Peyer's patch (tissue), 4 donors: Measurements from ENCODE around the gene TRAPPC3.

ENCODE experiments used
- POLR2A ChIP-seq, 2 donors: fragments of 450-650 bp; IDR thresholded peaks; one replicate each; pipeline ENCODE4 v1.5.1; 2017; ENCODE audit warnings: antibody characterized with exemption in 2 of 2, mild to moderate bottlenecking in 2 of 2, moderate library complexity in 2 of 2
- TF ChIP-seq, protein P1 (sequence below), 6 experiments: fragments of 450-650 bp in 4 of 6; fragments of 200-600 bp in 2 of 6; sonication (generic) in 1 of 6; IDR thresholded peaks; one replicate each; pipeline ENCODE4 v1.5.1; 2017 to 2019; ENCODE audit warnings: antibody characterized with exemption in 6 of 6, mild to moderate bottlenecking in 3 of 6, moderate library complexity in 1 of 6

DNA sequence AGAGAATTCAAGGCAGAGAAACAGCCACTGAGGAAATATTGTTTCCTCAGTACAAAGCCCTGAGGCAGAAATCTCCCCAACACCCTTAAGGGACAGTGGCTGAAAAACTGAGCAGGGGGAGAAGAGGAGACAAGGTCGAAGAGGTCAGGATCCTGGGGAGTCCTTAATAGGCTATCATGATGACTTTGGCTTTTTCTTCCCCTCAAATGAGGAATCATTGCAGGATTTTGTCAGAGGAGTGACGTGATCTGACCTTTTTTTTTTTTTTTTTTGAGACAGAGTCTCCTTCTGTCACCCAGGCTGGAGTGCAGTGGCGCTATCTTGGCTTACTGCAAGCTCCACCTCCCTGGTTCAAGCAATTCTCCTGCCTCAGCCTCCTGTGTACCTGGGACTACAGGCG, 16.9 kb upstream of the TRAPPC3 start:
- TF ChIP-seq, protein P1, sequence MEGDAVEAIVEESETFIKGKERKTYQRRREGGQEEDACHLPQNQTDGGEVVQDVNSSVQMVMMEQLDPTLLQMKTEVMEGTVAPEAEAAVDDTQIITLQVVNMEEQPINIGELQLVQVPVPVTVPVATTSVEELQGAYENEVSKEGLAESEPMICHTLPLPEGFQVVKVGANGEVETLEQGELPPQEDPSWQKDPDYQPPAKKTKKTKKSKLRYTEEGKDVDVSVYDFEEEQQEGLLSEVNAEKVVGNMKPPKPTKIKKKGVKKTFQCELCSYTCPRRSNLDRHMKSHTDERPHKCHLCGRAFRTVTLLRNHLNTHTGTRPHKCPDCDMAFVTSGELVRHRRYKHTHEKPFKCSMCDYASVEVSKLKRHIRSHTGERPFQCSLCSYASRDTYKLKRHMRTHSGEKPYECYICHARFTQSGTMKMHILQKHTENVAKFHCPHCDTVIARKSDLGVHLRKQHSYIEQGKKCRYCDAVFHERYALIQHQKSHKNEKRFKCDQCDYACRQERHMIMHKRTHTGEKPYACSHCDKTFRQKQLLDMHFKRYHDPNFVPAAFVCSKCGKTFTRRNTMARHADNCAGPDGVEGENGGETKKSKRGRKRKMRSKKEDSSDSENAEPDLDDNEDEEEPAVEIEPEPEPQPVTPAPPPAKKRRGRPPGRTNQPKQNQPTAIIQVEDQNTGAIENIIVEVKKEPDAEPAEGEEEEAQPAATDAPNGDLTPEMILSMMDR (IDR thresholded peaks at IDR 0.05) = no peak
- TF ChIP-seq POLR2A (IDR thresholded peaks at IDR 0.05) = no peak
